ENCODE results near the gene PEX14. TPM values are rescaled to one million over a fixed set of nuclear protein-coding genes. Genes with fewer than 3 reads are reported as not detected.

PEX14 gene
- total and polyA plus RNA-seq, 8 donors = 8.2 to 26.3 (median 12.6) TPM

DNA sequence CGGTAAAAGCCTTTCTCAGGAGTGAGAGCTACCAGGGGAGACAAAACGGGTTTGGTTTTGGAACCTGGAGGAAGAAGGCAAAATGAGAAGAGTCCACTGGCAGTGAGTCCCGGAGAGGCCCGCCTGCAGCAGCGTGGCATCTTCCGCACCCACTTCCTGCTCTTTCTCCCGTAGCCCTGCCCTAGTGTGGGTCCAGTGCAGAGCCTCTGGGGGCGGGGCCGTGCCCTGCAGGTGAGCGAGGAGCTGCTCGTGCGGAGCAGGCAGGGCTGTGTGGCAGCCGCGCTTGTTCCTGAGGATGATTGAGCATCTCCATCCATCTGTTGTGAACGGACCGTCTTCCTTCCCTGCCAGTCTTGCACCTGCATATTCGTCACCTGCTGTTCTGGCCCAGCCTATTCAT is 66.5 kb downstream of the PEX14 start:
- intact Hi-C loops (cut with DNase I; ENCODE audit: low total_unique reads) = loop anchor here (10.0 kb wide), 1 partner anchor 54 kb away; no protein-coding TSS in a partner anchor
- peaks cover 3 to 38% (median 22%) of the 10 kb centered on the region in 4 donors for H3K36me3 ChIP-seq
- WGBS, 5 donors = 84 to 90% (median 89%) methylated on average over 17 of the region's 17 CpGs
- no peak for DNase-seq
- no peaks in the 10 kb centered on the region for H3K9me3 ChIP-seq
- TF ChIP-seq POLR2AphosphoS5 (IDR thresholded peaks at IDR 0.05) = no peak
- TF ChIP-seq, protein P1, sequence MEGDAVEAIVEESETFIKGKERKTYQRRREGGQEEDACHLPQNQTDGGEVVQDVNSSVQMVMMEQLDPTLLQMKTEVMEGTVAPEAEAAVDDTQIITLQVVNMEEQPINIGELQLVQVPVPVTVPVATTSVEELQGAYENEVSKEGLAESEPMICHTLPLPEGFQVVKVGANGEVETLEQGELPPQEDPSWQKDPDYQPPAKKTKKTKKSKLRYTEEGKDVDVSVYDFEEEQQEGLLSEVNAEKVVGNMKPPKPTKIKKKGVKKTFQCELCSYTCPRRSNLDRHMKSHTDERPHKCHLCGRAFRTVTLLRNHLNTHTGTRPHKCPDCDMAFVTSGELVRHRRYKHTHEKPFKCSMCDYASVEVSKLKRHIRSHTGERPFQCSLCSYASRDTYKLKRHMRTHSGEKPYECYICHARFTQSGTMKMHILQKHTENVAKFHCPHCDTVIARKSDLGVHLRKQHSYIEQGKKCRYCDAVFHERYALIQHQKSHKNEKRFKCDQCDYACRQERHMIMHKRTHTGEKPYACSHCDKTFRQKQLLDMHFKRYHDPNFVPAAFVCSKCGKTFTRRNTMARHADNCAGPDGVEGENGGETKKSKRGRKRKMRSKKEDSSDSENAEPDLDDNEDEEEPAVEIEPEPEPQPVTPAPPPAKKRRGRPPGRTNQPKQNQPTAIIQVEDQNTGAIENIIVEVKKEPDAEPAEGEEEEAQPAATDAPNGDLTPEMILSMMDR (IDR thresholded peaks at IDR 0.05) = no peak
- TF ChIP-seq POLR2A (IDR thresholded peaks at IDR 0.05) = no peak
- TF ChIP-seq EP300 (IDR thresholded peaks at IDR 0.05) = no peak
- peaks cover 0 to 37% (median 16%) of the 10 kb centered on the region in 4 donors for H3K4me1 ChIP-seq
- peak overlapping the region in 4 of 5 donors; percentile 55 to 81 (median 64) for H3K27ac ChIP-seq
- no peak overlapping the region for H3K4me3 ChIP-seq
- no peaks in the 10 kb centered on the region for H3K27me3 ChIP-seq

DNA sequence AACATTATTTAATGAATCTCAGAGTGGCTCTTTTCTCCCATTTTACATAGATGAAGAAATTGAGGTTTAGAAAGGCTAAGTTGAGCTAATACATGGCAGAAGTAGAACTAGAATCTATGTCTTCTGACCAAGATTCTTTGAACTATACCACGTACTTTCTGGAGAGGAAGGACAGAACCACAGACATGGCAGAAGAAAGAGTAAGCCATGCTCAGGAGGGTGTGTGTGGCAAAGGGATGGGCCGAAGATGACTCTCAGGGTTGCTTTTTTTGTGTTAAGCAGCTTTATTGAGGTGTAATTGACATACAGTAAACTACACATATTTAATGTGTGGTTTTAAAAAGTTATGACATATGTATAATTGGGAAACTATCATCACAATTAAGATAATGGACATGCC is 69.5 kb downstream of the PEX14 start:
- DNase-seq = no peak
- Histone ChIP-seq H3K9me3 (no peaks in the 10 kb centered on the region), H3K36me3 (peaks cover 0 to 19% (median 11%) of the 10 kb centered on the region in 4 donors), H3K27me3 (no peaks in the 10 kb centered on the region), H3K4me1 (peaks cover 0 to 22% (median 11%) of the 10 kb centered on the region in 4 donors), H3K27ac (no peak overlapping the region), H3K4me3 (no peak overlapping the region)
- no peak for TF ChIP-seq POLR2AphosphoS5 (IDR thresholded peaks at IDR 0.05)
- TF ChIP-seq EP300 (IDR thresholded peaks at IDR 0.05) = no peak
- TF ChIP-seq POLR2A (IDR thresholded peaks at IDR 0.05) = no peak
- TF ChIP-seq, protein P1 (IDR thresholded peaks at IDR 0.05) = no peak
- intact Hi-C loops (cut with DNase I; ENCODE audit: low total_unique reads) = loop anchor here (10.0 kb wide), 1 partner anchor 51 kb away; no protein-coding TSS in a partner anchor
- WGBS, 5 donors = 39 to 68% (median 40%) methylated on average over 2 of the region's 2 CpGs

DNA sequence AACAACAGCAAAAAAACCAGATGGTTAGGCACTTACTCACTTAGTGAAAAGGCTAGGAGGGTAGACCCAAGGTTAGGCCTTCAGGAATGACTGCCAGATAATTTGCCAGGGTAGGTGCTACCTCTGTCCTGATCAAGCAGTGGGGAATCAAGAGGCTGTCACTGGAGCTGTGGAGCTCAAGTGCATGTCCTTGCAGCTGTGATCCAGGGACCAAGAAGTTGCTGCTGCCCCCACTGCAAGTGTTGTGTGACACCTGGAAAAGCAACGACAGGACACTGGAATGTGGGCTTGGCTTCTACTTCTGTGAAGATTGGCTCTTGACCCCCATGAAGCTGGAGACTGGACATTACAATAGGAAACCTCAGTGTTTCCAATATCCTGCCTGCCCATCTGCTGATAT is 72.1 kb downstream of the PEX14 start:
- Histone ChIP-seq H3K27me3 (no peaks in the 10 kb centered on the region), H3K4me1 (no peaks in the 10 kb centered on the region), H3K27ac (no peak overlapping the region), H3K4me3 (no peak overlapping the region), H3K9me3 (no peaks in the 10 kb centered on the region), H3K36me3 (peaks cover 0 to 8% (median 2%) of the 10 kb centered on the region in 4 donors)
- TF ChIP-seq, protein P1 (IDR thresholded peaks at IDR 0.05) = no peak
- intact Hi-C loops (cut with DNase I; ENCODE audit: low total_unique reads) = loop anchor here (10.0 kb wide), 1 partner anchor 48 kb away; no protein-coding TSS in a partner anchor
- 12 to 50% (median 38%) methylated on average over 1 of the region's 1 CpG for WGBS, 5 donors
- DNase-seq = no peak

DNA sequence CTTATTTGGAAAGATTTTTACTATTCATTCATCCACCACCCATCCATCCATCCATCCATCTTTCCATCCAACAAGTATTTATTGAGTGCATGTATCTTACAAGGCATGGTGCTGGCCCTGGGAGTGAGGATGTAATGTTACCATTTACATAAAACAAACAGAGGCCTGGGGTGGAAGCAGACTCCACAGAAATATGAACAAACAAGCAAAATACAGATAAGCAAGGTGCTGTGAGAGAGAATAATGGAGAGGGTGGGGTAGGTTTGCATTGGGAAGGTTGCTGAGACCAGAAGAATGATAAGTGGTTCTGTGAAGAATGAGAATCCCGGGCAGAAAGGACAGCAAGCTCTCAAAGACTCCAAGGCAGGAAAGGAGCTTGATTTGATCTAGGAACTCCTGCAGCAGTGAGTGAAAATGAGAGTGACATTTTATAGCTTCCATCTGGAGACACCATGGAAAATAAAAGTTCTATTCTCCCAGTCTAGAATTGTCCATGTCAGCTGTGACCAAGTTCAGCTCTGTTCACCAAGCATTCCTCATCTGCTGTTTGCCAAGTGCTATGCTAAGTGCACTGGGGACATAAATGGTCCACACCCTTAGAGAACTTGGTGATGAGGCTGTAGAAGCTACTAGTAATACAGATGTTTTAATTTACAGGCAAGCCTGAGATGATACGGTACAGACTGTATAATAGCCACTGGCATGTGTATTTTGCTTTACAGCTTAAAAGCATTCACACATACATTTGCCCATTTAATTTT is 75.3 kb downstream of the PEX14 start:
- H3K4me3 ChIP-seq = no peak overlapping the region
- TF ChIP-seq, protein P1 (IDR thresholded peaks at IDR 0.05) = no peak
- no peak for TF ChIP-seq POLR2A (IDR thresholded peaks at IDR 0.05)
- TF ChIP-seq EP300 (IDR thresholded peaks at IDR 0.05) = no peak
- TF ChIP-seq POLR2AphosphoS5 (IDR thresholded peaks at IDR 0.05) = no peak
- intact Hi-C loops (cut with DNase I; ENCODE audit: low total_unique reads) = loop anchor here (10.0 kb wide), 1 partner anchor 45 kb away; no protein-coding TSS in a partner anchor
- peak in 1 of 2 donors; percentile 8 for DNase-seq
- WGBS, 5 donors = 60 to 76% (median 61%) methylated on average over 2 of the region's 2 CpGs
- H3K36me3 ChIP-seq = peaks cover 0 to 4% (median 0%) of the 10 kb centered on the region in 4 donors
- H3K9me3 ChIP-seq = no peaks in the 10 kb centered on the region
- no peak overlapping the region for H3K27ac ChIP-seq
- H3K27me3 ChIP-seq = no peaks in the 10 kb centered on the region
- H3K4me1 ChIP-seq = no peaks in the 10 kb centered on the region
